Measurements from ENCODE around the gene HIVEP2. TPM values are rescaled to one million over a fixed set of nuclear protein-coding genes. Genes with fewer than 3 reads are reported as not detected.

Gene HIVEP2
- total and polyA plus RNA-seq, 2 of the 4 experiments (the other 2 are of a cell fraction): 4.3 to 11.3 TPM

DNA sequence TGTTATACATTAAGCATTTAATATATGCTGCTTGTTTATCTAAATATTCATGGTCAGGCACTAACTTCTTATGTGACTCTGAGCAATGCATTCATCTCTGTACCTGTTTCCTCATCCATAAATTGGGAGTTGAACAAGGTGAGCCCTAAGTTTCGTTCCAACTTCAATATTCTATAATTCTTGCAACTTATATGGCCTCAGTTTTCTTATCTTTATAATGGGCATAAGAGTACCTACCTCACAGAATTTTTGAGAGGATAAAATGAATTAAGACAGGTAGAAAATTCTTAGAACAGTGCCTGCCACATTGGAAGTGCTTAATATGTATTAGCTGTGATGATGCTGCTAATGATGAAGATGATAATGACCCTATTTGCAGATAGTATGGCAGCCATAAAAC, 11.8 kb upstream of the HIVEP2 start:
- no peak overlapping the region for H3K27ac ChIP-seq (ENCODE audit: insufficient read depth, low read length)
- dilution Hi-C loops (cut with HindIII; ENCODE audit: low sequenced_read_pairs, unreplicated experiment) (no loop called here), in situ Hi-C loops (cut with MboI; ENCODE audit: low sequenced_read_pairs) (no loop called here), intact Hi-C loops (cut with micrococcal nuclease) (no loop called here)
- ChIA-PET POLR2A (ENCODE audit: unreplicated experiment) (no interaction called here), CTCF (interaction anchor here (0.6 kb wide), 1 partner anchor 515 kb away, joined by 3 read pairs; no protein-coding TSS in a partner anchor)
- WGBS, 2 experiments (ENCODE audit: extremely low coverage in 2 of 2, insufficient read length in 1 of 2): no CpG with 5 or more reads among the region's 1 CpG
- no peak overlapping the region for H3K56ac ChIP-seq (ENCODE audit: extremely low read depth, insufficient read depth, low read length)
- no peak overlapping the region for H3K4me2 ChIP-seq (ENCODE audit: low read depth, low read length)
- no peaks in the 10 kb centered on the region for H3K9me1 ChIP-seq (ENCODE audit: insufficient read depth, low read length)
- H2BK20ac ChIP-seq (ENCODE audit: low read depth, low read length): no peak overlapping the region
- H3K14ac ChIP-seq (replicated peaks; ENCODE audit: low read depth, low read length): no peak overlapping the region
- H2BK15ac ChIP-seq (ENCODE audit: low read depth, low read length): no peak overlapping the region
- ATAC-seq (ENCODE audit: low read depth) (no peak), DNase-seq (no peak)
- no peak overlapping the region for H3K4ac ChIP-seq (ENCODE audit: low read depth, low read length)
- H3K9me3 ChIP-seq (ENCODE audit: control insufficient read depth, insufficient read depth, low read length): no peaks in the 10 kb centered on the region
- no peak overlapping the region for H3K9ac ChIP-seq (ENCODE audit: low read depth, low read length)
- no peaks in the 10 kb centered on the region for H3K79me1 ChIP-seq (ENCODE audit: low read depth in 1 of 2, low read length in 2 of 2)
- no peak overlapping the region for H2BK120ac ChIP-seq (ENCODE audit: low read depth, low read length)
- H3K18ac ChIP-seq (ENCODE audit: low read depth, low read length): no peak overlapping the region
- no peak overlapping the region for H2BK5ac ChIP-seq (ENCODE audit: low read depth, low read length, poor library complexity, severe bottlenecking)
- TF ChIP-seq, protein P1, sequence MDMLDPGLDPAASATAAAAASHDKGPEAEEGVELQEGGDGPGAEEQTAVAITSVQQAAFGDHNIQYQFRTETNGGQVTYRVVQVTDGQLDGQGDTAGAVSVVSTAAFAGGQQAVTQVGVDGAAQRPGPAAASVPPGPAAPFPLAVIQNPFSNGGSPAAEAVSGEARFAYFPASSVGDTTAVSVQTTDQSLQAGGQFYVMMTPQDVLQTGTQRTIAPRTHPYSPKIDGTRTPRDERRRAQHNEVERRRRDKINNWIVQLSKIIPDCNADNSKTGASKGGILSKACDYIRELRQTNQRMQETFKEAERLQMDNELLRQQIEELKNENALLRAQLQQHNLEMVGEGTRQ (IDR thresholded peaks at IDR 0.05; ENCODE audit: low read depth, low read length): no peak
- TF ChIP-seq MAFK (IDR thresholded peaks at IDR 0.05; ENCODE audit: low read depth, low read length) (no peak), RAD21 (IDR thresholded peaks at IDR 0.05; ENCODE audit: low read length) (no peak), NFE2L2 (IDR thresholded peaks at IDR 0.05; ENCODE audit: low read depth, low read length) (no peak)
- no peak overlapping the region for H2AFZ ChIP-seq (replicated peaks; ENCODE audit: low read length, poor library complexity)
- H3K27me3 ChIP-seq (ENCODE audit: control insufficient read depth, insufficient read depth, low read length): no peaks in the 10 kb centered on the region
- H4K5ac ChIP-seq (ENCODE audit: low read depth, low read length): no peak overlapping the region
- H3K4me1 ChIP-seq (ENCODE audit: control insufficient read depth, insufficient read depth, low read length): no peaks in the 10 kb centered on the region
- no TSS peak for BruUV-seq (replicated peaks)
- H2AK9ac ChIP-seq (replicated peaks; ENCODE audit: low read depth, low read length, poor library complexity): no peak overlapping the region
- no peaks in the 10 kb centered on the region for H3K36me3 ChIP-seq (ENCODE audit: control insufficient read depth, insufficient read depth, low read length)
- H4K91ac ChIP-seq (ENCODE audit: insufficient read depth, low read depth, low read length): no peak overlapping the region
- H3K4me3 ChIP-seq (ENCODE audit: insufficient read depth, low read depth, low read length): no peak overlapping the region
- H2AK5ac ChIP-seq (ENCODE audit: low read depth, low read length): no peak overlapping the region
- H4K20me1 ChIP-seq (ENCODE audit: insufficient read depth, low read length): no peaks in the 10 kb centered on the region
- no peak overlapping the region for H4K8ac ChIP-seq (ENCODE audit: low read depth in 2 of 2, low read length in 2 of 2)
- no peak overlapping the region for H3K23ac ChIP-seq (ENCODE audit: low read depth, low read length)
